Fibroblast of the aortic adventitia (primary cell): ENCODE measurements around the gene DGKG. TPM values are rescaled to one million over a fixed set of nuclear protein-coding genes. Genes with fewer than 3 reads are reported as not detected.

Source experiments
- DNase-seq: peaks from one replicate; pipeline ENCODE4 v3.0.0-alpha.2; 2010; ENCODE audit warnings: low read depth
- H3K4me3 ChIP-seq: 2 replicates; pipeline ENCODE4 v1.5.1; 2011; ENCODE audit warnings: low read depth, mild to moderate bottlenecking, control low read depth, low read length, moderate library complexity
- CTCF ChIP-seq: IDR thresholded peaks from 2 replicates; pipeline ENCODE4 v1.5.1; 2011; ENCODE audit warnings: mild to moderate bottlenecking, low read length, control low read depth, inconsistent platforms; ENCODE audit not compliant: insufficient read depth
- total RNA-seq: library from RNA; depleted of rRNA; stranded (reverse); fragments of >200 nt; gene quantifications from 2 replicates; pipeline ENCODE4 v1.2.3, GENCODE V29; 2012; ENCODE audit warnings: low replicate concordance

DGKG gene
- total RNA-seq, 1 donor: 0.27 TPM

- TF ChIP-seq CTCF: no peak
- DNase-seq: no peak
- H3K4me3 ChIP-seq: no peak overlapping the region
These were observed 141.7 kb downstream of the DGKG start for GRCh38 chr3:186220365-186220764.

GRCh38 chr3:186219211-186219638 is 142.8 kb downstream of the DGKG start:
- no peak for DNase-seq
- no peak overlapping the region for H3K4me3 ChIP-seq
- TF ChIP-seq CTCF: no peak

GRCh38 chr3:186218421-186218820 is 143.6 kb downstream of the DGKG start:
- no peak for TF ChIP-seq CTCF
- DNase-seq: no peak
- H3K4me3 ChIP-seq: no peak overlapping the region

- TF ChIP-seq CTCF: no peak
- no peak overlapping the region for H3K4me3 ChIP-seq
- no peak for DNase-seq
These were observed 144.2 kb downstream of the DGKG start for GRCh38 chr3:186217820-186218164.

GRCh38 chr3:186216900-186217819 is 144.9 kb downstream of the DGKG start:
- TF ChIP-seq CTCF: no peak
- no peak overlapping the region for H3K4me3 ChIP-seq
- DNase-seq: no peak

- H3K4me3 ChIP-seq: no peak overlapping the region
- DNase-seq: no peak
- TF ChIP-seq CTCF: no peak
These were observed 147.4 kb downstream of the DGKG start for GRCh38 chr3:186214670-186215069.
